ENCODE data around the gene CERK. TPM values are rescaled to one million over a fixed set of nuclear protein-coding genes. Genes with fewer than 3 reads are reported as not detected.

The CERK gene
- total and polyA plus RNA-seq, 2 of the 8 experiments (the other 6 are each of a cell fraction or from before 2014, with no cell fraction given) = 26.6 to 59.0 TPM

DNA sequence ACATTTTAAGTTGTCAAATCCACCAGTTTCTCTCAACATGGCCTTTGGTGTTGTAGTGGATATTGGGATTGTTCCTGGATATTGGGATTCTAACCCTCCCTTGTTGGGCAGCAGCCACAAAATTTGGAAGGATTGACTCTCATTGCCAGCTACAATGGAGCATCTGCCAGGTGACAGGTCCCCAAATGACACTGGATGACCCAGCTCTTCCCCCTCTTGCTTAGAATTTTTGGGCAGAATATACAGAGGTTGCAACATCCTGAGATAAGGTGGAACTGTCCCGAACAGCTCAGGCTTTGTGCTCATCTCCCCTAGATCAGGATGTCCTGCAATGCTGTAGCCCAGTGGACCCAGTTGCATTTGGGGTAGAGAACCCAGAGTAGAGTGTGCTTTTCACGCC lies 19.1 kb upstream of the CERK start:
- no peak overlapping the region for H3K4me3 ChIP-seq (ENCODE audit: extremely low read depth in 1 of 4, insufficient read depth in 2 of 4, low read depth in 3 of 4, low read length in 4 of 4)
- no peak overlapping the region for H3K23ac ChIP-seq (ENCODE audit: insufficient read length)
- WGBS, 2 experiments (ENCODE audit: extremely low coverage in 1 of 2, insufficient coverage in 1 of 2, insufficient read length in 1 of 2, insufficient replicate concordance in 2 of 2, low coverage in 1 of 2, low lambda C conversion rate in 2 of 2, missing lambda C conversion rate in 1 of 2) = 85% methylated on average over 2 of the region's 2 CpGs; no CpG with 5 or more reads in 1 of the 2 experiments
- H2BK120ac ChIP-seq (replicated peaks; ENCODE audit: low read depth, low read length) = no peak overlapping the region
- H4K20me1 ChIP-seq (replicated peaks in 1 of 2; ENCODE audit: control insufficient read depth in 1 of 2, insufficient read depth in 2 of 2, low read length in 2 of 2) = peaks cover 0 to 2% of the 10 kb centered on the region in 2 experiments
- H3K27me3 ChIP-seq (replicated peaks in 1 of 4; ENCODE audit: control insufficient read depth in 3 of 4, extremely low read depth in 1 of 4, insufficient read depth in 3 of 4, low read length in 3 of 4) = no peaks in the 10 kb centered on the region
- peaks cover 15 to 27% of the 10 kb centered on the region in 2 experiments for H3K9me3 ChIP-seq (ENCODE audit: insufficient read depth in 2 of 2, low read depth in 1 of 2, low read length in 1 of 2)
- no peak overlapping the region for H2AK5ac ChIP-seq (ENCODE audit: low read depth, low read length)
- no peak overlapping the region for H3K4me2 ChIP-seq (ENCODE audit: insufficient read depth in 1 of 2, low read depth in 2 of 2, low read length in 2 of 2)
- H2BK15ac ChIP-seq (ENCODE audit: low read length) = no peak overlapping the region
- no peak overlapping the region for H2AFZ ChIP-seq (ENCODE audit: low read length)
- CTCF ChIA-PET (ENCODE audit: partially characterized antibody) = interaction anchor here (0.7 to 5.0 kb wide), 8 partner anchors 8 to 47 kb away, joined by 3 to 35 read pairs (median 3); no protein-coding TSS in a partner anchor
- FAIRE-seq (no peak), DNase-seq (ENCODE audit: low read depth in 1 of 2, low spot score in 2 of 2) (no peak)
- no peak overlapping the region for H3K18ac ChIP-seq (ENCODE audit: extremely low read depth, low read length)
- H3K79me1 ChIP-seq (ENCODE audit: low read depth, low read length) = no peaks in the 10 kb centered on the region
- H3K4me1 ChIP-seq (replicated peaks in 1 of 4; ENCODE audit: control insufficient read depth in 3 of 4, insufficient read depth in 4 of 4, low read length in 3 of 4) = peaks cover 0 to 2% (median 0%) of the 10 kb centered on the region in 4 experiments; a peak in 1 of 7 replicates
- H3K9ac ChIP-seq (replicated peaks in 1 of 4; ENCODE audit: extremely low read depth in 1 of 4, low read depth in 3 of 4, low read length in 3 of 4) = no peak overlapping the region
- H2BK5ac ChIP-seq (ENCODE audit: low read depth, low read length) = no peak overlapping the region
- no peak overlapping the region for H3K27ac ChIP-seq (ENCODE audit: low read depth, low read length)
- H3K4ac ChIP-seq (replicated peaks; ENCODE audit: insufficient read length, low read depth, low read length) = no peak overlapping the region
- H3K23me2 ChIP-seq (ENCODE audit: low read depth, low read length) = peaks cover 3% of the 10 kb centered on the region
- POLR2A ChIA-PET (ENCODE audit: partially characterized antibody) = interaction anchor here (1.3 kb wide), 1 partner anchor 9 kb away, joined by 4 read pairs; no protein-coding TSS in a partner anchor
- no peak overlapping the region for H3K14ac ChIP-seq (ENCODE audit: insufficient read length)
- H3K36me3 ChIP-seq (ENCODE audit: control insufficient read depth in 2 of 4, insufficient read depth in 4 of 4, low read length in 3 of 4) = peaks cover 0 to 9% (median 3%) of the 10 kb centered on the region in 4 experiments; a peak in 2 of 8 replicates
- TF ChIP-seq SIRT6 (IDR thresholded peaks at IDR 0.05; ENCODE audit: low read length) (no peak), JUN (IDR thresholded peaks at IDR 0.05; ENCODE audit: low read depth, low read length) (no peak), GTF2F1 (IDR thresholded peaks at IDR 0.05; ENCODE audit: borderline replicate concordance, low read depth, low read length) (no peak)
- no peak overlapping the region for H4K8ac ChIP-seq (ENCODE audit: extremely low read depth, insufficient read depth, low read length)
- H3K56ac ChIP-seq (replicated peaks; ENCODE audit: insufficient read length, low read depth, low read length) = no peak overlapping the region
- no peak overlapping the region for H2BK20ac ChIP-seq (ENCODE audit: low read length)
- no peak overlapping the region for H4K5ac ChIP-seq (ENCODE audit: insufficient read length, low read depth, low read length)
- H4K91ac ChIP-seq (replicated peaks; ENCODE audit: insufficient read length, low read length) = no peak overlapping the region
- H2BK12ac ChIP-seq (ENCODE audit: low read depth, low read length) = no peak overlapping the region
- H3K79me2 ChIP-seq (ENCODE audit: control insufficient read depth in 1 of 2, insufficient read depth in 2 of 2, low read length in 2 of 2) = peaks cover 0 to 13% of the 10 kb centered on the region in 2 experiments; a peak in 3 of 4 replicates

All from H1 (cell line).